ENCODE data around the gene CCIN. TPM values are rescaled to one million over a fixed set of nuclear protein-coding genes. Genes with fewer than 3 reads are reported as not detected.

Gene CCIN
- polyA plus RNA-seq, 1 of the 3 experiments (the other 2 are of a cell fraction) = 0.54 TPM

DNA sequence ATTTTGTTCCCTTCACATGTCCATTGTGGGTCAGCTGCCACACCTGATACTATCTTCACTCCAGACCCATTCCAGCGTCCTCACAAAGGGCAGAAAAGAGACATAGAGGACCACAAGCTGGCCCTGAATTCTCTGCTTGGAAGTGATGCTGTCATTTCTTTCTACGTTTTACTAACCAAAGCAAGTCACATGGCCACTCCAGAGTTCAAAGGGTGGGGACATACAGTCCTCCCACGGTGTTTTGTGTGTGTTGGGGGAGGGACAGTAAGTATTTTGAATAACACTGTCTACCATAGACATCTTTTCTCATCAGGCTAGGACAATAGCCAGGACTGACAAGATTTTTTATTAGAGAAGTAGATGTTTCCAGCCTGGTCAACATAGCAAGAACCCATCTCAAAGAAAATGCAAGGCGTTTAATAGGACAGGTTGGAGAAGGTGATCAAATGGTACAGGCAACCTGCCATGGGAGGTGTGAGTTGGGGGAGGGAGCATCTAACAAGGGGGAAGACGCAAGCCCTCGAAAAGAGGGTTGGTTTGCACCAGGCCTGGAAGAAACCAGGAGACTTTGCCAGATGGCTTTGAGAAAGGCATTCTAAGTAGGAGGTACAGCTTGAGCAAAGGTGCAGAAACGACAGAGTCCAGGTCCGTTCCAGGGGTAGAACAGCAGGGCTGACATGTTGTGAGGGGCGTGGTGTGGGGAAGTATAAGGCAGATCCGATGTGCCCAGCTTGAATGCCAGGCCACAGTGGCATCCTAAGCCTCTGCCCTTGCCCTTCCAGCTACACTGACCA, 43.9 kb upstream of the CCIN start:
- no peak for TF ChIP-seq GABPA (IDR thresholded peaks at IDR 0.05; ENCODE audit: low read depth)
- TF ChIP-seq POLR2AphosphoS5 (IDR thresholded peaks at IDR 0.05; ENCODE audit: low read depth, low read length) = no peak
- no peak for TF ChIP-seq TCF12 (IDR thresholded peaks at IDR 0.05)
- Histone ChIP-seq H3K36me3 (replicated peaks in 1 of 2; ENCODE audit: control insufficient read depth in 1 of 2, insufficient read depth in 2 of 2, low read length in 1 of 2) (peaks cover 24 to 32% of the 10 kb centered on the region in 2 experiments), H3F3A (replicated peaks; ENCODE audit: insufficient read depth) (peaks cover 14% of the 10 kb centered on the region), H3K4me1 (ENCODE audit: control insufficient read depth in 1 of 2, insufficient read depth in 2 of 2, low read depth in 1 of 2, low read length in 1 of 2) (no peaks in the 10 kb centered on the region), H2AFZ (ENCODE audit: low read depth) (no peak overlapping the region), H3K9ac (no peak overlapping the region), H3K9me3 (no peaks in the 10 kb centered on the region), H3K4me3 (ENCODE audit: low read depth in 2 of 2, low read length in 1 of 2) (no peak overlapping the region), H4K20me1 (ENCODE audit: insufficient read depth) (no peaks in the 10 kb centered on the region), H3K79me2 (ENCODE audit: insufficient read depth) (no peaks in the 10 kb centered on the region), H3K27ac (ENCODE audit: low read depth in 2 of 2, low read length in 1 of 2) (no peak overlapping the region), H3K4me2 (no peak overlapping the region), H3K9me2 (no peaks in the 10 kb centered on the region), H3K27me3 (ENCODE audit: insufficient read depth) (no peaks in the 10 kb centered on the region)
- ChIA-PET POLR2A (no interaction called here), CTCF (interaction anchor here (0.7 to 2.1 kb wide), 5 partner anchors 9 to 24 kb away, joined by 3 to 7 read pairs (median 3); no protein-coding TSS in a partner anchor)
- DNase-seq = no peak
- 74% methylated on average over 10 of the region's 10 CpGs for WGBS (ENCODE audit: low lambda C conversion rate)

DNA sequence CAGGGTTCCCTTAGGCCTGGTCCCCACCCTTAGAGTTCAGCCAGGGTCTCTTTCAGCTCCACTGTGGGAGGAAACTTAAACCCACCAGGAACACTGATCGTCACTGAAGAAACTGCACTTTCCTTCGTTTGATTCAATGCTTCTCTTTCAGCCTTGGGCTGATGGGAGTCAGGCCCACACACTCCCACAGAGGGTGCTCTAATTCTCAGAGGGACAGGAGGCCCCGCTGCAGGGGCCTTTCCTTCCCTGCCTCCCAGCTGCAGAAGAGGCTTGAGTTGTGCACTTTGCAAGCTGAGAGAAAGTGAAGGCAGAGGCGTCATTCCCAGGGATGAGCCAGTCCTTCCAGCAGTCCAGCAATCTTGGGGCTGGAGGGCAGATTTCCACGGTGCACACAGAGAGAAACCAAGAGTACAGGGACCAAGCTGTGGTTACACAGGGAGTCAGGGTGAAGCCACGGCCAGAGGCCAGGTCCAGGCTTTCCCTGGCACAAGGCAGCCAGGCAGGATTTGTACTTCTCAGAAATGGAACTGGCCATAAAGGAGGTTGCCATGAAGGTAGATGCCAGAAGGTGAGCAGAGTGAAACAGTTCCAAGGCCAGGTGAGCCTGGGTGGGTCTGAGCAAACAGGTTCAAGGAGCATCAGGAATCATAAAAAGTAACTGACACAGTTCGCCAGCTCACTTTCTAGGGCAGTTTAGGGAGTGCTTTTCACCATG, 43.0 kb upstream of the CCIN start:
- Histone ChIP-seq H2AFZ (ENCODE audit: low read depth) (no peak overlapping the region), H3K4me2 (no peak overlapping the region), H3K79me2 (ENCODE audit: insufficient read depth) (no peaks in the 10 kb centered on the region), H3K9ac (no peak overlapping the region), H3F3A (replicated peaks; ENCODE audit: insufficient read depth) (peaks cover 14% of the 10 kb centered on the region), H3K27me3 (ENCODE audit: insufficient read depth) (no peaks in the 10 kb centered on the region), H3K27ac (ENCODE audit: low read depth in 2 of 2, low read length in 1 of 2) (no peak overlapping the region), H3K4me1 (ENCODE audit: control insufficient read depth in 1 of 2, insufficient read depth in 2 of 2, low read depth in 1 of 2, low read length in 1 of 2) (no peaks in the 10 kb centered on the region), H3K9me2 (no peaks in the 10 kb centered on the region), H3K4me3 (ENCODE audit: low read depth in 2 of 2, low read length in 1 of 2) (no peak overlapping the region), H3K36me3 (replicated peaks in 1 of 2; ENCODE audit: control insufficient read depth in 1 of 2, insufficient read depth in 2 of 2, low read length in 1 of 2) (peaks cover 21 to 23% of the 10 kb centered on the region in 2 experiments), H4K20me1 (ENCODE audit: insufficient read depth) (no peaks in the 10 kb centered on the region), H3K9me3 (no peaks in the 10 kb centered on the region)
- ChIA-PET CTCF (interaction anchor here (0.9 to 2.1 kb wide), 3 partner anchors 19 to 23 kb away, joined by 3 to 7 read pairs (median 3); no protein-coding TSS in a partner anchor), POLR2A (no interaction called here)
- no peak for DNase-seq
- TF ChIP-seq, protein P1, sequence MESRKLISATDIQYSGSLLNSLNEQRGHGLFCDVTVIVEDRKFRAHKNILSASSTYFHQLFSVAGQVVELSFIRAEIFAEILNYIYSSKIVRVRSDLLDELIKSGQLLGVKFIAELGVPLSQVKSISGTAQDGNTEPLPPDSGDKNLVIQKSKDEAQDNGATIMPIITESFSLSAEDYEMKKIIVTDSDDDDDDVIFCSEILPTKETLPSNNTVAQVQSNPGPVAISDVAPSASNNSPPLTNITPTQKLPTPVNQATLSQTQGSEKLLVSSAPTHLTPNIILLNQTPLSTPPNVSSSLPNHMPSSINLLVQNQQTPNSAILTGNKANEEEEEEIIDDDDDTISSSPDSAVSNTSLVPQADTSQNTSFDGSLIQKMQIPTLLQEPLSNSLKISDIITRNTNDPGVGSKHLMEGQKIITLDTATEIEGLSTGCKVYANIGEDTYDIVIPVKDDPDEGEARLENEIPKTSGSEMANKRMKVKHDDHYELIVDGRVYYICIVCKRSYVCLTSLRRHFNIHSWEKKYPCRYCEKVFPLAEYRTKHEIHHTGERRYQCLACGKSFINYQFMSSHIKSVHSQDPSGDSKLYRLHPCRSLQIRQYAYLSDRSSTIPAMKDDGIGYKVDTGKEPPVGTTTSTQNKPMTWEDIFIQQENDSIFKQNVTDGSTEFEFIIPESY (IDR thresholded peaks at IDR 0.05; ENCODE audit: borderline replicate concordance, low read depth) = no peak
- TF ChIP-seq FOXJ3 (CRISPR knock-in tag; IDR thresholded peaks at IDR 0.05) = no peak
- no peak for TF ChIP-seq EP300 (IDR thresholded peaks at IDR 0.05; ENCODE audit: borderline replicate concordance in 1 of 2, low read depth in 1 of 2, low read length in 1 of 2)
- TF ChIP-seq SMC3 (IDR thresholded peaks at IDR 0.05; ENCODE audit: low read depth, low read length) = no peak
- whole genome bisulfite sequencing (ENCODE audit: low lambda C conversion rate) = 81% methylated on average over 5 of the region's 7 CpGs

All from SK-N-SH (cell line).